H9 (cell line): Measurements from ENCODE around the gene PRR3. TPM values are rescaled to one million over a fixed set of nuclear protein-coding genes. Genes with fewer than 3 reads are reported as not detected.

ENCODE experiments used
- DNase-seq: peaks from one replicate; pipeline ENCODE4 v3.0.0-alpha.2; 2017
- H2AFZ ChIP-seq: one replicate; pipeline ENCODE4 v1.6.1; 2013; ENCODE audit warnings: mild to moderate bottlenecking, low read length, control low read depth, moderate library complexity
- H2AK5ac ChIP-seq: 2 replicates; pipeline ENCODE4 v1.6.1; 2013; ENCODE audit warnings: low read length, control low read depth, mixed read lengths; ENCODE audit not compliant: insufficient read length
- H2BK120ac ChIP-seq: one replicate; pipeline ENCODE4 v1.6.1; 2013; ENCODE audit warnings: low read depth, mild to moderate bottlenecking, low read length, control low read depth, inconsistent platforms; ENCODE audit not compliant: poor library complexity, severe bottlenecking
- H2BK12ac ChIP-seq: 2 replicates; pipeline ENCODE4 v1.6.1; 2013; ENCODE audit warnings: low read length, control low read depth, mixed read lengths, low read depth; ENCODE audit not compliant: insufficient read length
- H2BK15ac ChIP-seq: 2 replicates; pipeline ENCODE4 v1.6.1; 2013; ENCODE audit warnings: low read depth, low read length, control low read depth
- H2BK20ac ChIP-seq: one replicate; pipeline ENCODE4 v1.6.1; 2013; ENCODE audit warnings: low read depth, mild to moderate bottlenecking, low read length, control low read depth, inconsistent platforms; ENCODE audit not compliant: poor library complexity, severe bottlenecking
- H2BK5ac ChIP-seq: 2 replicates; pipeline ENCODE4 v1.6.1; 2013; ENCODE audit warnings: low read length, control low read depth, mixed read lengths; ENCODE audit not compliant: insufficient read length
- H3K14ac ChIP-seq: 2 replicates; pipeline ENCODE4 v1.6.1; 2013; ENCODE audit warnings: low read length, control low read depth; ENCODE audit not compliant: insufficient read depth
- H3K18ac ChIP-seq: 2 replicates; pipeline ENCODE4 v1.6.1; 2013; ENCODE audit warnings: low read depth, mild to moderate bottlenecking, mixed read lengths, low read length, control low read depth; ENCODE audit not compliant: insufficient read length
- H3K23ac ChIP-seq: 2 replicates; pipeline ENCODE4 v1.6.1; 2013; ENCODE audit warnings: low read length, control low read depth, mixed read lengths, low read depth; ENCODE audit not compliant: insufficient read length
- H3K23me2 ChIP-seq: 2 replicates; pipeline ENCODE4 v1.6.1; 2013; ENCODE audit warnings: low read depth, mild to moderate bottlenecking, mixed read lengths, low read length, control low read depth; ENCODE audit not compliant: insufficient read length, poor library complexity, severe bottlenecking
- H3K27ac ChIP-seq: 2 replicates; pipeline ENCODE4 v1.5.1; 2013; ENCODE audit warnings: low read length, control low read depth, mixed read lengths, low read depth; ENCODE audit not compliant: insufficient read length
- H3K27me3 ChIP-seq: 2 replicates; pipeline ENCODE4 v1.6.1; 2013; ENCODE audit warnings: low read length, control low read depth, inconsistent platforms; ENCODE audit not compliant: insufficient read depth
- H3K4ac ChIP-seq: 2 replicates; pipeline ENCODE4 v1.6.1; 2013; ENCODE audit warnings: low read depth, mild to moderate bottlenecking, control low read depth, inconsistent platforms, low read length, moderate library complexity
- H3K4me1 ChIP-seq: 2 replicates; pipeline ENCODE4 v1.6.1; 2013; ENCODE audit warnings: low read length, control low read depth, inconsistent platforms; ENCODE audit not compliant: insufficient read depth
- H3K4me2 ChIP-seq: 2 replicates; pipeline ENCODE4 v1.6.1; 2013; ENCODE audit warnings: low read length, control low read depth, mixed read lengths; ENCODE audit not compliant: insufficient read length, insufficient read depth
- H3K56ac ChIP-seq: 2 replicates; pipeline ENCODE4 v1.6.1; 2013; ENCODE audit warnings: low read depth, mild to moderate bottlenecking, mixed read lengths, low read length, control low read depth; ENCODE audit not compliant: insufficient read length
- H3K79me1 ChIP-seq: 2 replicates; pipeline ENCODE4 v1.6.1; 2013; ENCODE audit warnings: low read depth, mild to moderate bottlenecking, moderate library complexity, low read length, control low read depth, inconsistent platforms; ENCODE audit not compliant: insufficient read depth, poor library complexity, severe bottlenecking
- H3K79me2 ChIP-seq: 2 replicates; pipeline ENCODE4 v1.6.1; 2013; ENCODE audit warnings: low read length, control low read depth, inconsistent platforms; ENCODE audit not compliant: insufficient read depth
- H3K9ac ChIP-seq: 2 replicates; pipeline ENCODE4 v1.6.1; 2013; ENCODE audit warnings: low read length, control low read depth, mixed read lengths; ENCODE audit not compliant: insufficient read length; ENCODE audit errors: extremely low read depth
- H3K9me3 ChIP-seq: one replicate; pipeline ENCODE4 v1.6.1; 2013; ENCODE audit warnings: low read depth, low read length, inconsistent platforms; ENCODE audit not compliant: control insufficient read depth
- H3T11ph ChIP-seq: one replicate; pipeline ENCODE4 v1.6.1; 2013; ENCODE audit warnings: mild to moderate bottlenecking, low read length, control low read depth, inconsistent platforms
- H4K20me1 ChIP-seq: one replicate; pipeline ENCODE4 v1.6.1; 2013; ENCODE audit not compliant: control insufficient read depth, insufficient read length, insufficient read depth
- H4K5ac ChIP-seq: 2 replicates; pipeline ENCODE4 v1.6.1; 2013; ENCODE audit warnings: low read depth, mild to moderate bottlenecking, mixed read lengths, low read length, control low read depth; ENCODE audit not compliant: insufficient read length
- H4K8ac ChIP-seq: replicated peaks from 2 replicates; pipeline ENCODE4 v1.6.1; 2013; ENCODE audit warnings: low read length, control low read depth, mixed read lengths, low read depth; ENCODE audit not compliant: insufficient read length
- H4K91ac ChIP-seq: 2 replicates; pipeline ENCODE4 v1.6.1; 2013; ENCODE audit warnings: low read depth, mild to moderate bottlenecking, moderate library complexity, mixed read lengths, low read length, control low read depth; ENCODE audit not compliant: insufficient read length
- H3K27ac Mint-ChIP-seq, 3 experiments: 2 replicates in 2 of 3; 3 replicates in 1 of 3; pipeline ENCODE4 v1.8.0; 2020 to 2021; ENCODE audit warnings: mixed read lengths in 3 of 3, mild to moderate bottlenecking in 1 of 3, moderate library complexity in 1 of 3
- H3K27me3 Mint-ChIP-seq: 2 replicates; pipeline ENCODE4 v1.8.0; 2021; ENCODE audit warnings: low read depth, mild to moderate bottlenecking, moderate library complexity, mixed read lengths
- H3K36me3 Mint-ChIP-seq, 3 experiments: 2 replicates in 2 of 3; 3 replicates in 1 of 3; pipeline ENCODE4 v1.8.0; 2020 to 2021; ENCODE audit warnings: low read depth in 3 of 3, mixed read lengths in 3 of 3; ENCODE audit not compliant: insufficient read depth in 1 of 3
- H3K4me1 Mint-ChIP-seq, 2 experiments: 2 replicates each; pipeline ENCODE4 v1.8.0; 2020; ENCODE audit warnings: mixed read lengths in 2 of 2
- H3K4me3 Mint-ChIP-seq, 2 experiments: 2 replicates in 1 of 2; 3 replicates in 1 of 2; pipeline ENCODE4 v1.8.0; 2020 to 2021; ENCODE audit warnings: mild to moderate bottlenecking in 2 of 2, mixed read lengths in 2 of 2, moderate library complexity in 1 of 2
- H3K9me3 Mint-ChIP-seq, 2 experiments: 2 replicates in 1 of 2; 3 replicates in 1 of 2; pipeline ENCODE4 v1.8.0; 2020; ENCODE audit warnings: mild to moderate bottlenecking in 2 of 2, mixed read lengths in 2 of 2, moderate library complexity in 1 of 2
- WGBS: extraction: QIAGEN DNeasy Blood & Tissue Kit; methylation state at CpG from one replicate; pipeline ENCODE4 v1.1.7; 2013; ENCODE audit warnings: missing lambda C conversion rate, low lambda C conversion rate, mixed read lengths; ENCODE audit not compliant: insufficient read length; ENCODE audit errors: extremely low coverage; 5-methylcytosine and 5-hydroxymethylcytosine counted together
- total RNA-seq: library from RNA; stranded (reverse); gene quantifications from 2 replicates; pipeline ENCODE4 v1.2.1, GENCODE V29; 2021
- TF ChIP-seq, protein P1 (sequence below): fragments of 200-600 bp; sonication (generic); conservative IDR thresholded peaks from 3 replicates; pipeline ENCODE4 v1.8.0; 2021; ENCODE audit warnings: antibody characterized with exemption, mild to moderate bottlenecking

PRR3 gene
- total RNA-seq, 1 experiment from 2014 or later, result 17.0 TPM

DNA sequence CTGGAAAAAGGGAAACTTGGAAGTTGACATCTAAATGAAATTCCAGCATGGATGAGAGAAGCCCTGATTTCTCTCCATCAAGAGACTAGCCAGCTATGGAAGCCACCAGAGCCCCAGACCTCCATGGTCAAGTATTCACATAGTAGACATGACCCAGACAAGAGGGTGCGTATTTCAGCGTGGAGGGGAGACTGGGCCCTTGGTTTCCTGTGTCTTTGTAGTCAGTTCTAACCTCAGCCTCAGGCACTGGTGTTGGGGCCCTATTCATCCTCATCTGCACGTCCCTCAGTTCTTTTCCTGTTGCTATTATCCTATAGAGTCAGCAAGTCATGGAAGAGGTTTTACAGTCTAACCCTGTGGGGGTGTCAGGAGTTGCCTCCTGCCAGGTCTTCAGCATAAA is 13.3 kb upstream of the PRR3 start:
- no peak for DNase-seq
- Histone ChIP-seq H2BK12ac (no peak overlapping the region), H3K27me3 (no peaks in the 10 kb centered on the region), H2BK20ac (no peak overlapping the region), H3K4me1 (0 out of 2 replicates have a peak, but pooled peaks cover 3% of the 10 kb centered on the region), H3K18ac (no peak overlapping the region), H4K91ac (no peak overlapping the region), H3T11ph (no peak overlapping the region), H3K9me3 (no peaks in the 10 kb centered on the region), H4K20me1 (no peaks in the 10 kb centered on the region), H3K4ac (no peak overlapping the region), H2AK5ac (no peak overlapping the region), H2BK15ac (no peak overlapping the region), H3K23me2 (no peaks in the 10 kb centered on the region), H3K9ac (no peak overlapping the region), H4K5ac (no peak overlapping the region), H3K4me2 (no peak overlapping the region), H4K8ac (no peak overlapping the region), H2BK5ac (no peak overlapping the region), H3K56ac (no peak overlapping the region), H3K79me2 (no peaks in the 10 kb centered on the region), H2BK120ac (no peak overlapping the region), H3K14ac (no peak overlapping the region), H3K79me1 (no peaks in the 10 kb centered on the region), H3K27ac (no peak overlapping the region), H2AFZ (no peak overlapping the region), H3K23ac (no peak overlapping the region)
- no peaks in the 10 kb centered on the region; the same call in 1 of the 2 replicates for H3K27me3 Mint-ChIP-seq
- H3K36me3 Mint-ChIP-seq, result peaks cover 6 to 31% (median 18%) of the 10 kb centered on the region in 3 experiments; a peak in 5 of 7 replicates
- whole genome bisulfite sequencing, result no CpG with 5 or more reads among the region's 3 CpGs
- no peaks in the 10 kb centered on the region; a peak in 1 of 5 replicates for H3K9me3 Mint-ChIP-seq
- no peak overlapping the region for H3K27ac Mint-ChIP-seq
- TF ChIP-seq, protein P1, sequence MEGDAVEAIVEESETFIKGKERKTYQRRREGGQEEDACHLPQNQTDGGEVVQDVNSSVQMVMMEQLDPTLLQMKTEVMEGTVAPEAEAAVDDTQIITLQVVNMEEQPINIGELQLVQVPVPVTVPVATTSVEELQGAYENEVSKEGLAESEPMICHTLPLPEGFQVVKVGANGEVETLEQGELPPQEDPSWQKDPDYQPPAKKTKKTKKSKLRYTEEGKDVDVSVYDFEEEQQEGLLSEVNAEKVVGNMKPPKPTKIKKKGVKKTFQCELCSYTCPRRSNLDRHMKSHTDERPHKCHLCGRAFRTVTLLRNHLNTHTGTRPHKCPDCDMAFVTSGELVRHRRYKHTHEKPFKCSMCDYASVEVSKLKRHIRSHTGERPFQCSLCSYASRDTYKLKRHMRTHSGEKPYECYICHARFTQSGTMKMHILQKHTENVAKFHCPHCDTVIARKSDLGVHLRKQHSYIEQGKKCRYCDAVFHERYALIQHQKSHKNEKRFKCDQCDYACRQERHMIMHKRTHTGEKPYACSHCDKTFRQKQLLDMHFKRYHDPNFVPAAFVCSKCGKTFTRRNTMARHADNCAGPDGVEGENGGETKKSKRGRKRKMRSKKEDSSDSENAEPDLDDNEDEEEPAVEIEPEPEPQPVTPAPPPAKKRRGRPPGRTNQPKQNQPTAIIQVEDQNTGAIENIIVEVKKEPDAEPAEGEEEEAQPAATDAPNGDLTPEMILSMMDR, result no peak
- H3K4me1 Mint-ChIP-seq, result peaks cover 10% of the 10 kb centered on the region in 2 experiments
- H3K4me3 Mint-ChIP-seq, result no peak overlapping the region
